HepG2 (cell line): ENCODE data around the gene IDH3G. TPM values are rescaled to one million over a fixed set of nuclear protein-coding genes. Genes with fewer than 3 reads are reported as not detected.

Source experiments
- ATAC-seq: fragments of 200-7000 bp; cut with Tn5 transposase; 3 replicates; pipeline ENCODE4 v1.9.1; 2020; ENCODE audit warnings: mild to moderate bottlenecking, moderate library complexity
- BruUV-seq: library from RNA; stranded (reverse); fragments of 400-500 nt; replicated peaks from 2 replicates; lab custom pipeline; 2021; lab: Mats Ljungman, UMichigan
- CTCF ChIA-PET: fragments of 300-600 bp; formaldehyde crosslinking; extraction: SDS; loops from one replicate; lab custom pipeline; 2021; ENCODE audit warnings: low total read pairs, inconsistent platforms, low intra/inter-chr PET ratio; lab: Yijun Ruan, JAX
- POLR2A ChIA-PET: fragments of 350-600 bp; sonication (Branson Sonifier 250); formaldehyde crosslinking; loops from one replicate; lab custom pipeline; 2020; ENCODE audit warnings: antibody characterized with exemption, inconsistent platforms; lab: Yijun Ruan, JAX
- DNase-seq: peaks from one replicate; pipeline ENCODE4 v3.0.0-alpha.2; 2015; ENCODE audit warnings: low spot score
- FAIRE-seq: peaks from 3 replicates; lab custom pipeline; 2011; peaks lifted over from hg19 to GRCh38; lab: Jason Lieb, UNC
- H2AFZ ChIP-seq: one replicate; pipeline ENCODE4 v1.6.1; 2011; ENCODE audit warnings: low read length, inconsistent platforms
- H3K27ac ChIP-seq: fragments of 300-600 bp; 3 replicates; pipeline ENCODE4 v1.8.0; 2011; ENCODE audit warnings: mixed run types, mild to moderate bottlenecking, mixed read lengths, low read length, inconsistent platforms; ENCODE audit not compliant: insufficient read depth; ENCODE audit errors: extremely low read length
- H3K27me3 ChIP-seq, 2 experiments: fragments of 200-600 bp in 1 of 2; 2 replicates in 1 of 2; 3 replicates in 1 of 2; pipeline versions ENCODE4 v1.6.0 to v1.8.0; 2011; ENCODE audit warnings: low read length in 2 of 2, mild to moderate bottlenecking in 2 of 2, moderate library complexity in 2 of 2, inconsistent platforms in 1 of 2; ENCODE audit not compliant: insufficient read depth in 2 of 2, control insufficient read depth in 1 of 2
- H3K36me3 ChIP-seq, 2 experiments: fragments of 200-600 bp in 1 of 2; replicated peaks in 1 of 2; 2 replicates in 1 of 2; 3 replicates in 1 of 2; pipeline versions ENCODE4 v1.5.1 to v1.8.0; 2011; ENCODE audit warnings: low read length in 2 of 2, inconsistent platforms in 1 of 2; ENCODE audit not compliant: insufficient read depth in 2 of 2, control insufficient read depth in 1 of 2
- H3K4me1 ChIP-seq: 2 replicates; pipeline ENCODE4 v1.5.1; 2012; ENCODE audit warnings: low read length, inconsistent platforms; ENCODE audit not compliant: insufficient read depth
- H3K4me2 ChIP-seq: 2 replicates; pipeline ENCODE4 v1.6.0; 2011; ENCODE audit warnings: low read depth, low read length, inconsistent platforms
- H3K4me3 ChIP-seq, 3 experiments: fragments of 200-600 bp in 1 of 3; sonication (generic), shearing (Covaris generic) in 1 of 3; replicated peaks in 1 of 3; 2 replicates each; pipeline ENCODE4 v1.5.1; 2011 to 2016; ENCODE audit warnings: low read length in 3 of 3, inconsistent platforms in 2 of 3, low read depth in 2 of 3, mild to moderate bottlenecking in 2 of 3, control low read depth in 1 of 3, mixed read lengths in 1 of 3; ENCODE audit not compliant: insufficient read depth in 1 of 3
- H3K79me2 ChIP-seq: one replicate; pipeline ENCODE4 v1.6.1; 2011; ENCODE audit warnings: low read length, inconsistent platforms; ENCODE audit not compliant: insufficient read depth
- H3K9ac ChIP-seq: 2 replicates; pipeline ENCODE4 v1.6.0; 2011; ENCODE audit warnings: mild to moderate bottlenecking, low read depth, low read length, inconsistent platforms; ENCODE audit not compliant: insufficient read depth
- H3K9me3 ChIP-seq: 2 replicates; pipeline ENCODE4 v1.5.1; 2012; ENCODE audit warnings: mild to moderate bottlenecking, low read length
- H4K20me1 ChIP-seq: 2 replicates; pipeline ENCODE4 v1.6.0; 2011; ENCODE audit warnings: inconsistent platforms, mild to moderate bottlenecking, low read length, moderate library complexity; ENCODE audit not compliant: insufficient read depth
- ARID2 ChIP-seq: sonication (generic); formaldehyde crosslinking; IDR thresholded peaks from 2 replicates; pipeline ENCODE4 v1.8.1; 2022; ENCODE audit warnings: mild to moderate bottlenecking, missing genetic modification reagents, borderline replicate concordance
- ARNTL ChIP-seq: sonication (generic); formaldehyde crosslinking; IDR thresholded peaks from 2 replicates; pipeline ENCODE4 v1.4.0; 2020; ENCODE audit warnings: mild to moderate bottlenecking, missing genetic modification reagents
- ATRX ChIP-seq: sonication (generic); formaldehyde crosslinking; IDR thresholded peaks from 2 replicates; pipeline ENCODE4 v1.4.0; 2020; ENCODE audit warnings: missing genetic modification reagents, borderline replicate concordance
- BCL6 ChIP-seq: IDR thresholded peaks from 2 replicates; pipeline ENCODE4 v1.6.1; 2016; ENCODE audit warnings: missing genetic modification reagents, missing compliant biosample characterization
- CEBPG ChIP-seq: IDR thresholded peaks from 2 replicates; pipeline ENCODE4 v1.6.1; 2016
- FOXK1 ChIP-seq: sonication (generic); formaldehyde crosslinking; IDR thresholded peaks from 2 replicates; pipeline ENCODE4 v1.4.0; 2020; ENCODE audit warnings: low read depth, missing genetic modification reagents, borderline replicate concordance
- GABPA ChIP-seq, 2 experiments: IDR thresholded peaks; 2 replicates each; pipeline ENCODE4 v1.6.1; 2011 to 2016; ENCODE audit warnings: low read depth in 2 of 2, low read length in 1 of 2, missing biosample characterization in 1 of 2, missing genetic modification characterization in 1 of 2
- GABPB1 ChIP-seq: IDR thresholded peaks from 2 replicates; pipeline ENCODE4 v1.6.1; 2016; ENCODE audit warnings: mild to moderate bottlenecking, missing genetic modification reagents, moderate library complexity, missing compliant biosample characterization
- KLF6 ChIP-seq: IDR thresholded peaks from 2 replicates; pipeline ENCODE4 v1.8.0; 2016; ENCODE audit warnings: missing biosample characterization, missing genetic modification reagents
- MAZ ChIP-seq, 2 experiments: sonication (generic) in 1 of 2; formaldehyde crosslinking in 1 of 2; IDR thresholded peaks; 2 replicates each; pipeline versions ENCODE4 v1.5.0 to v1.6.1; 2012 to 2020; ENCODE audit warnings: low read depth in 2 of 2, mild to moderate bottlenecking in 2 of 2, borderline replicate concordance in 1 of 2, improper control_type of control experiment in 1 of 2, low read length in 1 of 2, missing genetic modification reagents in 1 of 2, moderate library complexity in 1 of 2
- PBX3 ChIP-seq: sonication (generic); formaldehyde crosslinking; IDR thresholded peaks from 2 replicates; pipeline ENCODE4 v1.8.1; 2023; ENCODE audit warnings: missing genetic modification reagents, inconsistent platforms, borderline replicate concordance
- RARA ChIP-seq: IDR thresholded peaks from 2 replicates; pipeline ENCODE4 v1.6.1; 2016; ENCODE audit warnings: missing genetic modification reagents, missing compliant biosample characterization
- ZNF230 ChIP-seq: sonication (generic); formaldehyde crosslinking; IDR thresholded peaks from 2 replicates; pipeline ENCODE4 v1.4.0; 2020; ENCODE audit warnings: mild to moderate bottlenecking, missing genetic modification reagents
- ZNF256 ChIP-seq: sonication (generic); formaldehyde crosslinking; conservative IDR thresholded peaks from 2 replicates; pipeline ENCODE4 v1.4.0; 2020; ENCODE audit warnings: missing genetic modification reagents
- ZNF274 ChIP-seq: sonication (generic); formaldehyde crosslinking; IDR thresholded peaks from 2 replicates; pipeline ENCODE4 v1.5.1; 2020; ENCODE audit warnings: mild to moderate bottlenecking, missing genetic modification reagents
- ZNF292 ChIP-seq: sonication (generic); formaldehyde crosslinking; IDR thresholded peaks from 2 replicates; pipeline ENCODE4 v1.8.1; 2022; ENCODE audit warnings: mild to moderate bottlenecking, low read depth, missing genetic modification reagents, borderline replicate concordance
- ZNF513 ChIP-seq: sonication (generic); formaldehyde crosslinking; conservative IDR thresholded peaks from 2 replicates; pipeline ENCODE4 v1.5.0; 2020; ENCODE audit warnings: missing genetic modification reagents
- ZNF552 ChIP-seq: sonication (generic); formaldehyde crosslinking; IDR thresholded peaks from 2 replicates; pipeline ENCODE4 v1.9.0; 2022; ENCODE audit warnings: missing genetic modification reagents, mild to moderate bottlenecking, borderline replicate concordance
- ZNF629 ChIP-seq: sonication (generic); formaldehyde crosslinking; conservative IDR thresholded peaks from 2 replicates; pipeline ENCODE4 v1.5.0; 2020; ENCODE audit warnings: missing genetic modification reagents
- ZNF768 ChIP-seq: sonication (generic); formaldehyde crosslinking; IDR thresholded peaks from 2 replicates; pipeline ENCODE4 v1.4.0; 2020; ENCODE audit warnings: missing genetic modification reagents
- ZNF770 ChIP-seq: sonication (generic); formaldehyde crosslinking; IDR thresholded peaks from 2 replicates; pipeline ENCODE4 v1.5.0; 2020; ENCODE audit warnings: mild to moderate bottlenecking, missing genetic modification reagents
- WGBS: methylation state at CpG from one replicate; pipeline ENCODE4 v1.1.6; 2017; ENCODE audit warnings: low lambda C conversion rate; 5-methylcytosine and 5-hydroxymethylcytosine counted together
- in situ Hi-C: cut with HindIII; loops from 2 replicates; pipeline ENCODE4 v1.10.0; 2017; ENCODE audit warnings: low pct_unique_long_range_greater_than_20kb; ENCODE audit not compliant: extremely low pct_ligation_motif_present
- intact Hi-C: fragments of 100-400 bp; cut with micrococcal nuclease; formaldehyde crosslinking; loops from one replicate; pipeline ENCODE4 v1.10.0; 2022; ENCODE audit not compliant: unreplicated experiment
- polyA plus RNA-seq, 8 experiments: library from polyadenylated mRNA; depleted of rRNA in 3 of 8; stranded (reverse) in 7 of 8; unstranded in 1 of 8; fragments of >200 nt; fragmentation: Illumina TruSeq in 4 of 8; extraction: Trizol in 4 of 8; gene quantifications; 2 replicates each; pipeline versions ENCODE4 v1.2.1 to v1.2.3, GENCODE V29; 2011 to 2016; ENCODE audit warnings: low read depth in 4 of 8, missing spikeins in 1 of 8, mixed read lengths in 1 of 8; ENCODE audit not compliant: insufficient read depth in 1 of 8
- total RNA-seq, 5 experiments: library from RNA; depleted of rRNA; stranded (reverse); fragments of >200 nt; fragmentation: Illumina TruSeq; extraction: Trizol; gene quantifications; 2 replicates each; pipeline ENCODE4 v1.2.3, GENCODE V29; 2016; ENCODE audit warnings: low read depth in 1 of 5

Gene IDH3G
- total and polyA plus RNA-seq, 2 of the 13 experiments (the other 11 are each of a cell fraction or from before 2014, with no cell fraction given), result 18.7 to 35.5 TPM

GRCh38 chrX:153750127-153750774 is 43.9 kb downstream of the IDH3G start:
- H3K4me1 ChIP-seq, result peaks cover 13% of the 10 kb centered on the region
- DNase-seq, result peak; percentile 35
- peak; percentile 62 for ATAC-seq
- no peak overlapping the region for H3K27ac ChIP-seq
- CTCF ChIA-PET, result no interaction called here
- no TSS peak for BruUV-seq
- H4K20me1 ChIP-seq, result no peaks in the 10 kb centered on the region
- FAIRE-seq, result peak; percentile 21
- H3K27me3 ChIP-seq, result no peaks in the 10 kb centered on the region
- no peaks in the 10 kb centered on the region for H3K79me2 ChIP-seq
- no peaks in the 10 kb centered on the region for H3K36me3 ChIP-seq
- in situ Hi-C loops, result no loop called here
- POLR2A ChIA-PET, result no interaction called here
- H3K9me3 ChIP-seq, result no peaks in the 10 kb centered on the region
- H3K9ac ChIP-seq, result no peak overlapping the region
- WGBS, result 27% methylated on average over 3 of the region's 12 CpGs
- peak overlapping the region; percentile 42 for H3K4me2 ChIP-seq
- intact Hi-C loops, result no loop called here
- H3K4me3 ChIP-seq, result no peak overlapping the region
- H2AFZ ChIP-seq, result no peak overlapping the region
- TF ChIP-seq GABPA (IDR thresholded peaks at IDR 0.05; ENCODE audit: low read depth, low read length), result no peak
- peak; percentile 42; the same call in 1 of the 2 replicates for TF ChIP-seq GABPA (CRISPR knock-in tag; IDR thresholded peaks at IDR 0.05; ENCODE audit: low read depth)
- TF ChIP-seq CEBPG (CRISPR knock-in tag), result 0 out of 2 replicates have a peak, but pooled peaks have one; percentile 35
- no peak for TF ChIP-seq MAZ (IDR thresholded peaks at IDR 0.05; ENCODE audit: borderline replicate concordance, low read depth, low read length)
- TF ChIP-seq MAZ (CRISPR knock-in tag; IDR thresholded peaks at IDR 0.05; ENCODE audit: low read depth), result no peak
- no peak for TF ChIP-seq ARNTL (CRISPR knock-in tag)
- no peak for TF ChIP-seq ZNF768 (CRISPR knock-in tag)
- TF ChIP-seq FOXK1, result no peak
- no peak for TF ChIP-seq ZNF552 (CRISPR knock-in tag)
- TF ChIP-seq RARA (CRISPR knock-in tag), result 0 out of 2 replicates have a peak, but pooled peaks have one; percentile 18
- no peak for TF ChIP-seq ZNF230 (CRISPR knock-in tag)
- no peak for TF ChIP-seq ZNF256 (CRISPR knock-in tag)
- no peak for TF ChIP-seq ZNF770
- no peak for TF ChIP-seq PBX3 (CRISPR knock-in tag)
- no peak for TF ChIP-seq ZNF513 (CRISPR knock-in tag)
- no peak for TF ChIP-seq ZNF629 (CRISPR knock-in tag)
- peak; percentile 37; the same call in 1 of the 2 replicates for TF ChIP-seq GABPB1 (CRISPR knock-in tag)
- TF ChIP-seq ARID2 (CRISPR knock-in tag), result no peak
- peak; percentile 45; the same call in 1 of the 2 replicates for TF ChIP-seq BCL6 (CRISPR knock-in tag)
- TF ChIP-seq ATRX (CRISPR knock-in tag), result no peak
- TF ChIP-seq ZNF292 (CRISPR knock-in tag), result no peak
- TF ChIP-seq KLF6 (CRISPR knock-in tag), result no peak
- no peak for TF ChIP-seq ZNF274 (CRISPR knock-in tag)
